AG04449 (cell line): ENCODE measurements around the gene MGAT5B.

ENCODE experiments used
- CTCF ChIA-PET: fragments of 350-600 bp; formaldehyde crosslinking; extraction: SDS; loops from one replicate; lab custom pipeline; 2021; ENCODE audit warnings: antibody characterized with exemption; lab: Yijun Ruan, JAX
- POLR2A ChIA-PET: fragments of 400-600, 350-600 bp; formaldehyde crosslinking; extraction: SDS; loops from one replicate; lab custom pipeline; 2020; ENCODE audit warnings: antibody characterized with exemption, inconsistent platforms; lab: Yijun Ruan, JAX
- DNase-seq: peaks from one replicate; pipeline ENCODE4 v3.0.0-alpha.2; 2010; ENCODE audit warnings: low read depth, low spot score
- H3K4me3 ChIP-seq: 2 replicates; pipeline ENCODE4 v1.5.1; 2011; ENCODE audit warnings: low read depth, mild to moderate bottlenecking, control low read depth, low read length
- TF ChIP-seq, protein P1 (sequence below): IDR thresholded peaks from one replicate; pipeline ENCODE4 v1.5.1; 2011; ENCODE audit warnings: mild to moderate bottlenecking, moderate library complexity, low read length, control low read depth, inconsistent platforms; ENCODE audit not compliant: insufficient read depth; ENCODE audit errors: missing control alignments

Gene MGAT5B

DNA sequence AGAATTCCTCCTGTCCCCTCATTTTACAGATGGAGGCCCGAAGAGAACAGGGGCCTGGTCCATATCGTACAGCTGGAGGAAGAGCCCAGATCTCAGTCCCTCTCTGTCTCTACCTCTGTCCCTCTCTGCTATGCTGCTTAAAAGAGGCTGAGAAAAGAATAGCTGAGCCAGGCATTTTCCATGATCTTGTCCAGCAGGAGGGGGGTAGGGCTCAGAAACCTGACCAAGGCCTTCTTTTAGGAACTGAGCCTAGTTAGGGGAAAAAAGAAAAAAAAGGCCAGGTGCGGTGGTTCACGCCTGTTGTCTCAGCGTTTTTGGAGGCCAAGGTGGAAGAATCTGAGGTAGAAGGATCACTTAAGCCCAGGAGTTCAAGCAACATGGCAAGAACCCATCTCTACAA is 84.2 kb downstream of the MGAT5B start:
- ChIA-PET CTCF (interaction anchor here (1.1 kb wide), 1 partner anchor 9 kb away, joined by 3 read pairs; no protein-coding TSS in a partner anchor), POLR2A (no interaction called here)
- DNase-seq: no peak
- H3K4me3 ChIP-seq: no peak overlapping the region
- TF ChIP-seq, protein P1, sequence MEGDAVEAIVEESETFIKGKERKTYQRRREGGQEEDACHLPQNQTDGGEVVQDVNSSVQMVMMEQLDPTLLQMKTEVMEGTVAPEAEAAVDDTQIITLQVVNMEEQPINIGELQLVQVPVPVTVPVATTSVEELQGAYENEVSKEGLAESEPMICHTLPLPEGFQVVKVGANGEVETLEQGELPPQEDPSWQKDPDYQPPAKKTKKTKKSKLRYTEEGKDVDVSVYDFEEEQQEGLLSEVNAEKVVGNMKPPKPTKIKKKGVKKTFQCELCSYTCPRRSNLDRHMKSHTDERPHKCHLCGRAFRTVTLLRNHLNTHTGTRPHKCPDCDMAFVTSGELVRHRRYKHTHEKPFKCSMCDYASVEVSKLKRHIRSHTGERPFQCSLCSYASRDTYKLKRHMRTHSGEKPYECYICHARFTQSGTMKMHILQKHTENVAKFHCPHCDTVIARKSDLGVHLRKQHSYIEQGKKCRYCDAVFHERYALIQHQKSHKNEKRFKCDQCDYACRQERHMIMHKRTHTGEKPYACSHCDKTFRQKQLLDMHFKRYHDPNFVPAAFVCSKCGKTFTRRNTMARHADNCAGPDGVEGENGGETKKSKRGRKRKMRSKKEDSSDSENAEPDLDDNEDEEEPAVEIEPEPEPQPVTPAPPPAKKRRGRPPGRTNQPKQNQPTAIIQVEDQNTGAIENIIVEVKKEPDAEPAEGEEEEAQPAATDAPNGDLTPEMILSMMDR: no peak

DNA sequence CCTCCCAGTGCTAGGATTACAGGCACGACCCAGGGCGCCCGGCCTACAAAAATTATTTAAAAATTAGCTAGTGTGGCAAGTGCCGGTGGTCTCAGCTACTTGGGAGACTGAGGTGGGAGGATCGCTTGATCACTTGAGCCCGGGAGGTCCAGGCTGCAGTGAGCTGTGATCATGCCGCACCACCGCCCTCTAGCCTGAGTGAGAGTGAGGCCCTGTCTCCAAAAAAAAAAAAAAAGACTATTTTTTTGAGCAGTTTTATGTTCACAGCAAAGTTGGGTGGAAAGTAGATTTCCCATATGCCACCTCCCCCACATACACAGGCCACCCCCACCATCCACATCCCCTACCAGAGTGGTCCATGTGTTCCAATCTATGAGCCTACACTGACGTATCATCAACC is 84.9 kb downstream of the MGAT5B start:
- TF ChIP-seq, protein P1: no peak
- no peak overlapping the region for H3K4me3 ChIP-seq
- ChIA-PET POLR2A (no interaction called here), CTCF (interaction anchor here (1.1 kb wide), 1 partner anchor 10 kb away, joined by 3 read pairs; no protein-coding TSS in a partner anchor)
- DNase-seq: no peak

DNA sequence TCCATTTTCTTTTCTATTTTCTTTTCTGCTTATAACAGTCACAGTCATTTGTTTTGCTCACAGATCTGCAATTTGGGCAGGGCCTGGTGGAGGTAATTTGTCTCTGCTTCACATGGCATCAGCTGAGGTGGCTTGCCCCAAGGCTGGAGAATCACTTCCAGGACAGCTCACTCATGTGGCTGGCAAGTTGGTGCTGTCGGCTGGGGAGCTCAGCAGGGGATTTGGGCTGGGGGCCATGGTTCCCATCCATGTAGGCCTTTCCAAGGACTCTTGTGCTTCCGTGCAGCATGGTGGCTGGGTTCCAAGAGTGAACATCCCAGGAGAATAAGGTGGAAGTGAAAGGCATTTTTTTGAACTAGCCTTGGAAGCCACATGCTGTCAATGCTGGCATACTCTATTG is 85.7 kb downstream of the MGAT5B start:
- TF ChIP-seq, protein P1: no peak
- CTCF ChIA-PET: interaction anchor here (1.4 kb wide), 1 partner anchor 102 kb away, joined by 4 read pairs; no protein-coding TSS in a partner anchor
- H3K4me3 ChIP-seq: no peak overlapping the region
- POLR2A ChIA-PET: no interaction called here
- no peak for DNase-seq

DNA sequence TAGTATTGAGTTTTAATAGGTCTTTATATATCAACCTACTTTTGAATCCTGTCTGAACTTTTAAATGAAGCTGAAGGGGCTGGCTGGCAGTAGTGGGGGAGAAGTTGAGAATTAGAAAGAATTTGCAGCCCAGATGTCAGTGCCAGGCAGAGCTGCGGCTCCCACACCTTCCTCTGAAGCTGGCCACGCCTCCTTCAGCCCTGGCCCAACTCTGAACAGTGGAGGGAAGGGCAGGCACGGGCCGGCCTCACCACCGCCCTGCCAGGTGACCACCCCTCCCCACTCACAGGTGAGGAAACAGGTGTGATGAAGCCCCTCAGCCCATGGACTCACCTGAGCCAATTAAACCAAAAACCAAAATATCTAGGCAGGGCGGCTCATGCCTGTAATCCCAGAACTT is 87.0 kb downstream of the MGAT5B start:
- TF ChIP-seq, protein P1: no peak
- no peak overlapping the region for H3K4me3 ChIP-seq
- no peak for DNase-seq
- ChIA-PET CTCF (interaction anchor here (1.0 to 1.4 kb wide), 2 partner anchors 87 to 101 kb away, joined by 3 to 4 read pairs; partner anchors contain the start of gene MGAT5B), POLR2A (no interaction called here)

DNA sequence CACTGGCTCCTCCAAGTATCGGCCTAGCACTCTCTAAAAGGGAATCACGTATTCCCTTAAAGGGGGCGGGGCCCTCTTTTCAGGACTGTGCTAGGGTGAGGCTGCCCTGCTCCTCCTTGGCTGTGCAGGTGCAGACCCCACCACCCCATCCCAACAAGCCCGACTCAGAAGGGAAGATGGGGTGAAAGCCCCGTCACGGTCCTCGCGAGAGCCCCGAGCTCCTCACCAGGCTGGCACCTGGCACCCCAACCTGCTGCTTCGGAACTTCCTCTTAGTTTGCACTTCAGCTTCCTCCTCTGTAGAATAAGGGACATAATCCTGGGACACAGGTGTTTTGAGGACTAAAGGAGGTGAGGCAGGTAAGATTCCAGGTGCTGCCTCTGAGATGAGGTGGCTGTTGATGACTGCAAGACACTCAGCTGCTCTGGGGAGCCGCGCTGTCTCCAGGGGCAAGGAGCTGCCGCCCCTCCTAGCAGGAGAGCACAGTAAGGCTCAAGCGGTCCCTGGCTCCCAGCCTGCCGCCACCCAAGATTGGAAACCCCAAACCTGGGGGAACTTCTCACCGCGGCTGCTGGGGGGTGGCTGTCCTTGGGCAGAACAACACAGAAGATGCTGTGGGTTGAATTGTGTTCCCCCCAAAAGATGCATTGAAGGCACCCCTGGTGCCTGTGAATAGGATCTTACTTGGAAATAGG is 88.8 kb downstream of the MGAT5B start:
- CTCF ChIA-PET: interaction anchor here (2.0 kb wide), 1 partner anchor 100 kb away, joined by 8 read pairs; no protein-coding TSS in a partner anchor
- no peak overlapping the region for H3K4me3 ChIP-seq
- DNase-seq: no peak
- TF ChIP-seq, protein P1: no peak
- POLR2A ChIA-PET: no interaction called here

DNA sequence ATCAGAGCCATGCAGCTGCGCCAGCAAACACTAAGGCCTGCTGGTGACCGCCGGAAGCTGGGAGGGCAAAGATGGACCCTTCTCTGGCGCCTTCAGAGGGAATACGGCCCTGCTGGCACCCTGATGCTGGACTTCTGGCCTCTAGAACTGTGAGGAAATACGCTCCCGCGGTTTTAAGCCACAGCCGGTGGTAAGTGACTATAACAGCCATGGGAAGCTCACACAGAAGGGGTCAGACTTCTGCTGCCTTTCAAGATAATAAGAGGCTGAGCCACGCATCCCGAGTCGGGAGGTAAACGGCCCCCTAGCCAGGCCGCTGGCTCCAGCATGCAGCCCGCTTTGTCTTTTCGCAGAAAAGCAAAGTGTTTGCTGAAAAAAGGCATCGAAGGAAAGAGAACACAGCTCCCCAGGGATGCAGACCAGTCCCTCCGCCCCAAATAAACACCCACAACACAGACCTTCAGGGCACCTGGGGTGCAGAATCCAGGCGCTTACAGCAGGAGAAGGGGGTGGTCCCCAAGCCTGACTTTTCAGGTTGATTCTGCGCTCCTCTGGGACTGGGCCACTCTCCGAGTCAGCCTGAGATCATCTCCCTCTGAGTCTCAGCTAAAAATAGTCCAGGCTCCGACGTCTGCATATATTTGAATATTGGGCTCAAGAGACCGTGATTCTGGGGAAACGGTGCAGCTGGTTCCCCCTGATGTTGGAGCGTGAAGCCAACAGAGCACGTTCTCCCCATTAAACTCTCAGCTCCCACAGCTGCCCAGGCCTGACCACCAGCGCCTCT is 89.7 kb downstream of the MGAT5B start:
- TF ChIP-seq, protein P1: no peak
- ChIA-PET CTCF (interaction anchor here (1.0 to 2.0 kb wide), 2 partner anchors 90 to 99 kb away, joined by 3 to 8 read pairs; partner anchors contain the start of gene MGAT5B), POLR2A (no interaction called here)
- no peak overlapping the region for H3K4me3 ChIP-seq
- no peak for DNase-seq
